HCT116 (cell line): Measurements from ENCODE around the gene KCNB1. TPM values are rescaled to one million over a fixed set of nuclear protein-coding genes. Genes with fewer than 3 reads are reported as not detected.

Experiments
- ATAC-seq: fragments of 200-7000 bp; cut with Tn5 transposase; 2 replicates; pipeline ENCODE4 v1.9.1; 2020; ENCODE audit warnings: mild to moderate bottlenecking, moderate library complexity
- BruUV-seq: library from RNA; stranded (reverse); fragments of 400-500 nt; replicated peaks from 2 replicates; lab custom pipeline; 2021; lab: Mats Ljungman, UMichigan
- CTCF ChIA-PET: fragments of 300-600 bp; sonication (Branson Sonifier 250); formaldehyde crosslinking; loops from one replicate; lab custom pipeline; 2021; ENCODE audit warnings: antibody characterized with exemption; lab: Charles Lee
- POLR2A ChIA-PET: fragments of 300-600, 350-600 bp; sonication (Branson Sonifier 250); formaldehyde crosslinking; loops from one replicate; lab custom pipeline; 2021; ENCODE audit warnings: antibody characterized with exemption; lab: Charles Lee
- RAD21 ChIA-PET, 2 experiments: fragments of 300-600 bp; sonication (Branson Sonifier 250); formaldehyde crosslinking; loops; one replicate each; lab custom pipeline; 2023; ENCODE audit warnings: low total read pairs in 2 of 2; ENCODE audit not compliant: uncharacterized antibody in 2 of 2, unreplicated experiment in 2 of 2, low non-redundant PET in 1 of 2; lab: Charles Lee
- DNase-seq: peaks from one replicate; pipeline ENCODE4 v3.0.0-alpha.2; 2010; ENCODE audit warnings: low read depth, low spot score
- H2AFZ ChIP-seq: fragments of 200-600 bp; shearing (Covaris generic), sonication (generic); 2 replicates; pipeline ENCODE4 v1.6.1; 2017; ENCODE audit warnings: low read depth, mixed run types, mixed read lengths, antibody characterized with exemption, low read length; ENCODE audit not compliant: poor library complexity, severe bottlenecking
- H3K27ac ChIP-seq: 2 replicates; pipeline ENCODE4 v1.5.1; 2012; ENCODE audit warnings: low read depth, low read length
- H3K27me3 ChIP-seq: fragments of 200-600 bp; sonication (generic); 2 replicates; pipeline ENCODE4 v1.6.1; 2016; ENCODE audit warnings: mixed run types, low read length, mixed read lengths; ENCODE audit not compliant: insufficient read depth
- H3K36me3 ChIP-seq, 2 experiments: fragments of 200-500 bp in 1 of 2; fragments of 200-600 bp in 1 of 2; sonication (Bioruptor generic) in 1 of 2; sonication (generic) in 1 of 2; 2 replicates each; pipeline versions ENCODE4 v1.5.1 to v1.6.1; 2014 to 2016; ENCODE audit warnings: low read length in 2 of 2, inconsistent platforms in 1 of 2, mixed read lengths in 1 of 2, mixed run types in 1 of 2; ENCODE audit not compliant: insufficient read depth in 2 of 2, control insufficient read depth in 1 of 2
- H3K4me1 ChIP-seq, 2 experiments: fragments of 200-600 bp in 1 of 2; sonication (generic) in 1 of 2; 2 replicates each; pipeline versions ENCODE4 v1.5.1 to v1.6.1; 2012 to 2017; ENCODE audit warnings: low read length in 2 of 2, inconsistent platforms in 1 of 2, mild to moderate bottlenecking in 1 of 2, mixed read lengths in 1 of 2, mixed run types in 1 of 2, moderate library complexity in 1 of 2; ENCODE audit not compliant: insufficient read depth in 2 of 2, control insufficient read depth in 1 of 2
- H3K4me2 ChIP-seq: fragments of 200-600 bp; sonication (generic); 2 replicates; pipeline ENCODE4 v1.6.1; 2017; ENCODE audit warnings: mixed run types, low read length, mixed read lengths
- H3K4me3 ChIP-seq, 2 experiments: fragments of 200-600 bp in 1 of 2; sonication (generic) in 1 of 2; replicated peaks in 1 of 2; 2 replicates each; pipeline ENCODE4 v1.5.1; 2011 to 2016; ENCODE audit warnings: low read length in 2 of 2, control low read depth in 1 of 2, low read depth in 1 of 2, mild to moderate bottlenecking in 1 of 2, mixed read lengths in 1 of 2, mixed run types in 1 of 2
- H3K79me2 ChIP-seq: fragments of 200-600 bp; sonication (generic); 2 replicates; pipeline ENCODE4 v1.6.1; 2017; ENCODE audit warnings: mild to moderate bottlenecking, mixed run types, low read length, moderate library complexity, mixed read lengths; ENCODE audit not compliant: insufficient read depth
- H3K9ac ChIP-seq: fragments of 200-600 bp; sonication (generic); 2 replicates; pipeline ENCODE4 v1.6.1; 2016; ENCODE audit warnings: low read length, mixed read lengths
- H3K9me2 ChIP-seq: fragments of 200-600 bp; sonication (generic), shearing (Covaris generic); 2 replicates; pipeline ENCODE4 v1.6.1; 2017; ENCODE audit warnings: mixed run types, mild to moderate bottlenecking, moderate library complexity; ENCODE audit not compliant: insufficient read depth
- H3K9me3 ChIP-seq, 2 experiments: fragments of 200-500 bp in 1 of 2; fragments of 200-600 bp in 1 of 2; sonication (Bioruptor generic) in 1 of 2; sonication (generic) in 1 of 2; 2 replicates each; pipeline ENCODE4 v1.6.1; 2014 to 2017; ENCODE audit warnings: low read length in 2 of 2, mixed read lengths in 2 of 2, inconsistent platforms in 1 of 2, low read depth in 1 of 2, mild to moderate bottlenecking in 1 of 2, mixed run types in 1 of 2, moderate library complexity in 1 of 2; ENCODE audit not compliant: control insufficient read depth in 1 of 2, insufficient read depth in 1 of 2
- H4K20me1 ChIP-seq: fragments of 200-600 bp; sonication (generic), shearing (Covaris generic); 2 replicates; pipeline ENCODE4 v1.6.1; 2017; ENCODE audit warnings: mixed run types, mild to moderate bottlenecking, moderate library complexity; ENCODE audit not compliant: insufficient read depth
- CBX3 ChIP-seq: IDR thresholded peaks from 2 replicates; pipeline ENCODE4 v1.6.1; 2012; ENCODE audit warnings: low read depth
- EZH2 ChIP-seq: fragments of 200-600 bp; sonication (generic); IDR thresholded peaks from 2 replicates; pipeline ENCODE4 v1.6.1; 2017; ENCODE audit warnings: antibody characterized with exemption, mixed run types
- POLR2A ChIP-seq: IDR thresholded peaks from 2 replicates; pipeline ENCODE4 v1.7.0; 2011; ENCODE audit warnings: borderline replicate concordance; ENCODE audit not compliant: insufficient read depth, insufficient read length; ENCODE audit errors: extremely low read depth
- RAD21 ChIP-seq: IDR thresholded peaks from 2 replicates; pipeline ENCODE4 v1.6.1; 2012; ENCODE audit warnings: low read depth, mild to moderate bottlenecking
- SIN3A ChIP-seq: IDR thresholded peaks from 2 replicates; pipeline ENCODE4 v1.6.1; 2012; ENCODE audit warnings: low read depth
- SRF ChIP-seq: IDR thresholded peaks from 2 replicates; pipeline ENCODE4 v1.6.1; 2012; ENCODE audit warnings: low read depth
- YY1 ChIP-seq: IDR thresholded peaks from 2 replicates; pipeline ENCODE4 v1.6.1; 2011; ENCODE audit warnings: low read length, low read depth, moderate library complexity, mild to moderate bottlenecking; ENCODE audit not compliant: insufficient replicate concordance; ENCODE audit errors: extremely low read depth
- intact Hi-C: fragments of 100-400 bp; cut with micrococcal nuclease; formaldehyde crosslinking; loops from 2 replicates; pipeline ENCODE4 v1.10.0; 2022
- total RNA-seq: library from RNA; stranded (reverse); gene quantifications from one replicate; pipeline ENCODE4 v1.2.1, GENCODE V29; 2021; ENCODE audit not compliant: unreplicated experiment
- TF ChIP-seq, protein P1 (sequence below): IDR thresholded peaks from 2 replicates; pipeline ENCODE4 v1.6.1; 2012
- TF ChIP-seq, protein P2 (sequence below), 3 experiments: fragments of 200-600 bp in 1 of 3; sonication (generic) in 1 of 3; IDR thresholded peaks in 2 of 3; conservative IDR thresholded peaks in 1 of 3; 2 replicates each; pipeline ENCODE4 v1.5.1; 2012 to 2017; ENCODE audit warnings: low read depth in 2 of 3, low read length in 2 of 3, antibody characterized with exemption in 1 of 3, borderline replicate concordance in 1 of 3, control low read depth in 1 of 3, mild to moderate bottlenecking in 1 of 3, mixed read lengths in 1 of 3, mixed run types in 1 of 3, moderate library complexity in 1 of 3; ENCODE audit not compliant: insufficient read depth in 1 of 3

Gene KCNB1
- total RNA-seq, 1 experiment from 2014 or later: 0.79 TPM

GRCh38 chr20:49400410-49400809 lies 82.1 kb downstream of the KCNB1 start:
- H2AFZ ChIP-seq: no peak overlapping the region
- no peak for ATAC-seq
- TF ChIP-seq RAD21 (no peak), SIN3A (no peak), CBX3 (no peak), SRF (no peak)
- ChIA-PET RAD21 (no interaction called here), CTCF (no interaction called here), POLR2A (no interaction called here)
- no TSS peak for BruUV-seq
- H3K4me1 ChIP-seq: peaks cover 2 to 14% of the 10 kb centered on the region in 2 experiments; a peak in 1 of 4 replicates
- no peaks in the 10 kb centered on the region for H3K27me3 ChIP-seq
- H3K27ac ChIP-seq: no peak overlapping the region
- intact Hi-C loops: no loop called here
- H3K4me2 ChIP-seq: no peak overlapping the region
- no peaks in the 10 kb centered on the region for H3K36me3 ChIP-seq
- H3K79me2 ChIP-seq: no peaks in the 10 kb centered on the region
- H3K9ac ChIP-seq: no peak overlapping the region
- DNase-seq: no peak
- no peaks in the 10 kb centered on the region for H3K9me2 ChIP-seq
- H3K9me3 ChIP-seq: no peaks in the 10 kb centered on the region
- H3K4me3 ChIP-seq: no peak overlapping the region
- H4K20me1 ChIP-seq: no peaks in the 10 kb centered on the region

DNA sequence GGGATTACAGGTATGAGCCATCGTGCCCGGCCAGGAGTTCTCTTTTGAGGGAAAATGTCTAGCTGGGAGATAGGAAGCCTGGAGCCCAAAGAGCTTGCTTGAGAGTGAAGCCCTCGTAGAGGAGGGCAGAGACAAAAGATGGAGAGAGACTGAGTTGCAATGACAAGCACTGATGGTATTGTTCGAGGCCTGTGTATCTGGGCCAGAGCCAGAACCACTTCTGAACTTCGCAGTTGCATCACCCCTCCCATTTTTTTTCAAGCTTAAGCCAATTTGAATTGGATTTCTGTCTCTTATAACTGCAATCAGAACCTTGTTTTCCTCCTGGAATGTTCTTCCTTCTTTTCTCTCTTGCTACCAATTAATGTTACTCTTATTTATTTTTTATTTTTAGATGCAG lies 83.1 kb downstream of the KCNB1 start:
- no peaks in the 10 kb centered on the region for H3K27me3 ChIP-seq
- H3K79me2 ChIP-seq: no peaks in the 10 kb centered on the region
- TF ChIP-seq YY1: no peak
- no peak for TF ChIP-seq EZH2
- no peak for TF ChIP-seq SRF
- TF ChIP-seq, protein P1, sequence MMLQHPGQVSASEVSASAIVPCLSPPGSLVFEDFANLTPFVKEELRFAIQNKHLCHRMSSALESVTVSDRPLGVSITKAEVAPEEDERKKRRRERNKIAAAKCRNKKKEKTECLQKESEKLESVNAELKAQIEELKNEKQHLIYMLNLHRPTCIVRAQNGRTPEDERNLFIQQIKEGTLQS: no peak
- TF ChIP-seq, protein P2, sequence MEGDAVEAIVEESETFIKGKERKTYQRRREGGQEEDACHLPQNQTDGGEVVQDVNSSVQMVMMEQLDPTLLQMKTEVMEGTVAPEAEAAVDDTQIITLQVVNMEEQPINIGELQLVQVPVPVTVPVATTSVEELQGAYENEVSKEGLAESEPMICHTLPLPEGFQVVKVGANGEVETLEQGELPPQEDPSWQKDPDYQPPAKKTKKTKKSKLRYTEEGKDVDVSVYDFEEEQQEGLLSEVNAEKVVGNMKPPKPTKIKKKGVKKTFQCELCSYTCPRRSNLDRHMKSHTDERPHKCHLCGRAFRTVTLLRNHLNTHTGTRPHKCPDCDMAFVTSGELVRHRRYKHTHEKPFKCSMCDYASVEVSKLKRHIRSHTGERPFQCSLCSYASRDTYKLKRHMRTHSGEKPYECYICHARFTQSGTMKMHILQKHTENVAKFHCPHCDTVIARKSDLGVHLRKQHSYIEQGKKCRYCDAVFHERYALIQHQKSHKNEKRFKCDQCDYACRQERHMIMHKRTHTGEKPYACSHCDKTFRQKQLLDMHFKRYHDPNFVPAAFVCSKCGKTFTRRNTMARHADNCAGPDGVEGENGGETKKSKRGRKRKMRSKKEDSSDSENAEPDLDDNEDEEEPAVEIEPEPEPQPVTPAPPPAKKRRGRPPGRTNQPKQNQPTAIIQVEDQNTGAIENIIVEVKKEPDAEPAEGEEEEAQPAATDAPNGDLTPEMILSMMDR (IDR thresholded peaks at IDR 0.05 in 2 of 3, conservative IDR thresholded peaks at IDR 0.05 in 1 of 3; ENCODE audit: borderline replicate concordance in 1 of 3, insufficient read depth in 1 of 3, low read depth in 2 of 3, low read length in 2 of 3): no peak
- no peak for TF ChIP-seq POLR2A
- TF ChIP-seq, all 23 proteins: peak for 0
- intact Hi-C loops: no loop called here
- no peak overlapping the region for H3K4me2 ChIP-seq
- H3K4me1 ChIP-seq: peaks cover 2 to 14% of the 10 kb centered on the region in 2 experiments; a peak in 1 of 4 replicates
- BruUV-seq: no TSS peak
- no peaks in the 10 kb centered on the region for H3K36me3 ChIP-seq
- H3K4me3 ChIP-seq: no peak overlapping the region
- H3K27ac ChIP-seq: no peak overlapping the region
- H2AFZ ChIP-seq: no peak overlapping the region
- POLR2A ChIA-PET: interaction anchor here (1.1 kb wide), 1 partner anchor 101 kb away, joined by 3 read pairs; no protein-coding TSS in a partner anchor
- ATAC-seq (no peak), DNase-seq (no peak)
- no peaks in the 10 kb centered on the region for H4K20me1 ChIP-seq
- RAD21 ChIA-PET: no interaction called here
- no peak overlapping the region for H3K9ac ChIP-seq
- CTCF ChIA-PET: interaction anchor here (1.1 kb wide), 1 partner anchor 15 kb away, joined by 3 read pairs; no protein-coding TSS in a partner anchor
- H3K9me3 ChIP-seq: no peaks in the 10 kb centered on the region
- no peaks in the 10 kb centered on the region for H3K9me2 ChIP-seq
